Inferior parietal cortex (tissue), 1 donor: ENCODE measurements around the gene C10orf143.
"Not testable (repeated sequence)": the region's sequence is repeated elsewhere in the genome, so short reads cannot be mapped to it uniquely, and the experiment has no call there.

ENCODE experiments used
- DNase-seq: peaks from one replicate; pipeline ENCODE4 v3.0.0-alpha.2; 2016; ENCODE audit errors: extremely low spot score

The C10orf143 gene

GRCh38 chr10:130110246-130111112 lies at the start of gene C10orf143:
C10orf143 (minus strand) TSS chr10:130110830; CDS start chr10:130110772, 58 bp downstream.
- DNase-seq: peak; percentile 96

GRCh38 chr10:130159192-130159794 lies 48.7 kb upstream of the C10orf143 start:
- no peak for DNase-seq

- no peak for DNase-seq
Measured at GRCh38 chr10:130146042-130146441, 35.4 kb upstream of the C10orf143 start.

- DNase-seq: no peak
Measured at GRCh38 chr10:130141878-130142277, 31.2 kb upstream of the C10orf143 start.

- no peak for DNase-seq
Measured at GRCh38 chr10:130141460-130141859, 30.8 kb upstream of the C10orf143 start.

GRCh38 chr10:130141038-130141437 lies 30.4 kb upstream of the C10orf143 start:
- DNase-seq: no peak

GRCh38 chr10:130140425-130140824 lies 29.8 kb upstream of the C10orf143 start:
- DNase-seq: no peak

- no peak for DNase-seq
Measured at GRCh38 chr10:130138479-130138866, 27.8 kb upstream of the C10orf143 start.

- no peak for DNase-seq
Measured at GRCh38 chr10:130137659-130138478, 27.2 kb upstream of the C10orf143 start.

GRCh38 chr10:130137090-130137448 lies 26.4 kb upstream of the C10orf143 start:
- no peak for DNase-seq

- peak; percentile 81 for DNase-seq
Measured at GRCh38 chr10:130136226-130137089, 25.8 kb upstream of the C10orf143 start, which contains the start of gene GLRX3. GLRX3 (plus strand) TSS chr10:130136391; CDS start chr10:130136421, 30 bp downstream.

GRCh38 chr10:130135676-130136225 lies 25.1 kb upstream of the C10orf143 start:
- DNase-seq: no peak

GRCh38 chr10:130128922-130129321 lies 18.3 kb upstream of the C10orf143 start:
- no peak for DNase-seq

- DNase-seq: no peak
Measured at GRCh38 chr10:130128062-130128781, 17.6 kb upstream of the C10orf143 start.

- DNase-seq: peak; percentile 80
Measured at GRCh38 chr10:130127364-130128061, 16.9 kb upstream of the C10orf143 start.

GRCh38 chr10:130121486-130122079 lies 11.0 kb upstream of the C10orf143 start:
- DNase-seq: no peak

- not testable (repeated sequence) for DNase-seq
Measured at GRCh38 chr10:130117535-130117934, 6.9 kb upstream of the C10orf143 start.

- DNase-seq: not testable (repeated sequence)
Measured at GRCh38 chr10:130116942-130117341, 6.3 kb upstream of the C10orf143 start.

GRCh38 chr10:130112821-130113220 lies 2.2 kb upstream of the C10orf143 start:
- DNase-seq: no peak
